ENCODE results near the gene ATP10A. TPM values are rescaled to one million over a fixed set of nuclear protein-coding genes. Genes with fewer than 3 reads are reported as not detected.

The ATP10A gene
- total and polyA plus RNA-seq, 2 of the 8 experiments (the other 6 are each of a cell fraction or from before 2014, with no cell fraction given), result 2.0 to 2.8 TPM

- TF ChIP-seq GABPA (IDR thresholded peaks at IDR 0.05; ENCODE audit: borderline replicate concordance, insufficient read depth, low read length), result no peak
- TF ChIP-seq NRF1 (IDR thresholded peaks at IDR 0.05; ENCODE audit: low read depth, low read length), result no peak
- no peak for TF ChIP-seq SIX5 (IDR thresholded peaks at IDR 0.05; ENCODE audit: low read depth, low read length)
- TF ChIP-seq TCF12 (IDR thresholded peaks at IDR 0.05; ENCODE audit: low read depth, low read length), result no peak
- TF ChIP-seq RXRA (IDR thresholded peaks at IDR 0.05; ENCODE audit: insufficient read depth, low read depth, low read length), result no peak
- no peak for TF ChIP-seq SRF (IDR thresholded peaks at IDR 0.05; ENCODE audit: low read depth, low read length)
- no peak for TF ChIP-seq HDAC6 (IDR thresholded peaks at IDR 0.05; ENCODE audit: low read depth, low read length)
- no peak for TF ChIP-seq TBP (IDR thresholded peaks at IDR 0.05; ENCODE audit: low read depth, low read length)
Measured at GRCh38 chr15:25863968-25864580, 947 bp upstream of the ATP10A start (continued).

Measured in H1 (cell line).